B cell (primary cell): ENCODE data around the gene NOP9. TPM values are rescaled to one million over a fixed set of nuclear protein-coding genes. Genes with fewer than 3 reads are reported as not detected.

Experiments
- ATAC-seq: fragments of 200-7000 bp; cut with Tn5 transposase; one replicate; pipeline ENCODE4 v1.10.0; 2021; ENCODE audit warnings: low read depth, mild to moderate bottlenecking, moderate number of reproducible peaks, moderate library complexity
- CTCF ChIA-PET: fragments of 350-600 bp; sonication (Branson Sonifier 250); formaldehyde crosslinking; loops from one replicate; lab custom pipeline; 2021; ENCODE audit warnings: antibody characterized with exemption, inconsistent platforms; lab: Charles Lee
- POLR2A ChIA-PET: fragments of 350-600 bp; sonication (Branson Sonifier 250); formaldehyde crosslinking; loops from one replicate; lab custom pipeline; 2021; ENCODE audit warnings: antibody characterized with exemption; lab: Charles Lee
- DNase-seq: peaks from one replicate; pipeline ENCODE4 v3.0.0; 2013
- H2AFZ ChIP-seq: 2 replicates; pipeline ENCODE4 v1.6.1; 2012; ENCODE audit warnings: mild to moderate bottlenecking, low read depth, low read length; ENCODE audit not compliant: insufficient read depth, poor library complexity, severe bottlenecking
- H3K27ac ChIP-seq, 2 donors: 1 replicate in 1 of 2; 2 replicates in 1 of 2; pipeline ENCODE4 v1.5.1; 2012 to 2013; ENCODE audit warnings: low read length in 2 of 2, mild to moderate bottlenecking in 2 of 2, moderate library complexity in 1 of 2
- H3K27me3 ChIP-seq, 4 experiments: fragments of 200-600 bp in 1 of 4; sonication (generic) in 1 of 4; replicated peaks in 1 of 4; 1 replicate in 2 of 4; 2 replicates in 2 of 4; pipeline versions ENCODE4 v1.6.1 to v1.7.0; 2013 to 2016; ENCODE audit warnings: low read length in 3 of 4, mild to moderate bottlenecking in 2 of 4, mixed read lengths in 1 of 4, moderate library complexity in 1 of 4; ENCODE audit not compliant: insufficient read depth in 4 of 4, control insufficient read depth in 3 of 4; ENCODE audit errors: control extremely low read depth in 1 of 4
- H3K36me3 ChIP-seq, 2 experiments: replicated peaks in 1 of 2; 1 replicate in 1 of 2; 2 replicates in 1 of 2; pipeline versions ENCODE4 v1.6.1 to v1.7.1; 2013; ENCODE audit warnings: low read length in 1 of 2; ENCODE audit not compliant: insufficient read depth in 2 of 2, control insufficient read depth in 1 of 2; ENCODE audit errors: control extremely low read depth in 1 of 2, extremely low read depth in 1 of 2
- H3K4me1 ChIP-seq, 2 donors: fragments of 200-600 bp in 1 of 2; sonication (generic) in 1 of 2; 1 replicate in 1 of 2; 2 replicates in 1 of 2; pipeline versions ENCODE4 v1.5.1 to v1.6.1; 2013 to 2017; ENCODE audit warnings: low read length in 2 of 2; ENCODE audit not compliant: control insufficient read depth in 2 of 2, insufficient read depth in 2 of 2
- H3K4me2 ChIP-seq: replicated peaks from 2 replicates; pipeline ENCODE3; 2012; ENCODE audit warnings: mild to moderate bottlenecking, low read depth, low read length; ENCODE audit not compliant: poor library complexity, severe bottlenecking
- H3K4me3 ChIP-seq, 5 experiments: fragments of 200-600 bp in 1 of 5; sonication (generic) in 1 of 5; 1 replicate in 3 of 5; 2 replicates in 2 of 5; pipeline versions ENCODE4 v1.5.1 to v1.7.0; 2011 to 2016; ENCODE audit warnings: low read length in 4 of 5, mild to moderate bottlenecking in 4 of 5, low read depth in 2 of 5, control low read depth in 1 of 5, moderate library complexity in 1 of 5; ENCODE audit not compliant: insufficient read depth in 1 of 5; ENCODE audit errors: control extremely low read depth in 1 of 5, extremely low read depth in 1 of 5
- H3K79me2 ChIP-seq: fragments of 200-600 bp; sonication (generic); one replicate; pipeline ENCODE4 v1.6.0; 2016; ENCODE audit warnings: low read length; ENCODE audit not compliant: control insufficient read depth, insufficient read depth
- H3K9ac ChIP-seq: fragments of 200-600 bp; sonication (generic); 2 replicates; pipeline ENCODE4 v1.6.1; 2017; ENCODE audit warnings: mild to moderate bottlenecking, low read length, moderate library complexity
- H3K9me3 ChIP-seq, 3 donors: one replicate each; pipeline versions ENCODE4 v1.6.1 to v1.7.1; 2013; ENCODE audit warnings: low read length in 2 of 3; ENCODE audit not compliant: control insufficient read depth in 2 of 3, insufficient read depth in 1 of 3; ENCODE audit errors: control extremely low read depth in 1 of 3
- H4K20me1 ChIP-seq: 2 replicates; pipeline ENCODE4 v1.6.0; 2012; ENCODE audit warnings: mild to moderate bottlenecking, low read length; ENCODE audit not compliant: insufficient read depth, control insufficient read depth, poor library complexity, severe bottlenecking
- H3K27ac Mint-ChIP-seq: one replicate; pipeline ENCODE4 v1.8.0; 2021; ENCODE audit warnings: mixed read lengths
- H3K27me3 Mint-ChIP-seq: one replicate; pipeline ENCODE4 v1.8.0; 2021; ENCODE audit warnings: mixed read lengths
- H3K4me1 Mint-ChIP-seq: one replicate; pipeline ENCODE4 v1.8.0; 2021; ENCODE audit warnings: mixed read lengths
- H3K4me3 Mint-ChIP-seq: one replicate; pipeline ENCODE4 v1.8.0; 2021; ENCODE audit warnings: mixed read lengths
- H3K9me3 Mint-ChIP-seq: one replicate; pipeline ENCODE4 v1.8.0; 2022; ENCODE audit warnings: mixed read lengths; ENCODE audit not compliant: insufficient read depth
- EZH2 ChIP-seq: IDR thresholded peaks from 2 replicates; pipeline ENCODE4 v1.6.1; 2012; ENCODE audit warnings: borderline replicate concordance, low read depth, mild to moderate bottlenecking, moderate library complexity, low read length; ENCODE audit not compliant: insufficient read depth, poor library complexity, severe bottlenecking
- WGBS: methylation state at CpG from one replicate; pipeline ENCODE4 v1.1.5; 2013; ENCODE audit warnings: missing lambda C conversion rate; ENCODE audit not compliant: insufficient coverage; 5-methylcytosine and 5-hydroxymethylcytosine counted together
- intact Hi-C: fragments of 100-400 bp; cut with micrococcal nuclease; formaldehyde crosslinking; loops from one replicate; pipeline ENCODE4 v1.10.0; 2022
- polyA plus RNA-seq: library from polyadenylated mRNA; depleted of rRNA; stranded (reverse); fragments of >200 nt; gene quantifications from 2 replicates; pipeline ENCODE4 v1.2.3, GENCODE V29; 2012
- total RNA-seq, 2 donors: library from RNA; stranded (reverse); fragments of 120-200 nt in 1 of 2; gene quantifications; 1 replicate in 1 of 2; 2 replicates in 1 of 2; pipeline versions ENCODE4 v1.2.3 to v1.2.4, GENCODE V29; 2013 to 2022
- TF ChIP-seq, protein P1 (sequence below): fragments of 200-600 bp; IDR thresholded peaks from one replicate; pipeline ENCODE4 v1.8.0; 2022; ENCODE audit warnings: antibody characterized with exemption, mild to moderate bottlenecking

NOP9 gene
- total and polyA plus RNA-seq, 2 donors (not counting 1 experiment from before 2014, with no cell fraction given) = 9.7 to 22.6 TPM

DNA sequence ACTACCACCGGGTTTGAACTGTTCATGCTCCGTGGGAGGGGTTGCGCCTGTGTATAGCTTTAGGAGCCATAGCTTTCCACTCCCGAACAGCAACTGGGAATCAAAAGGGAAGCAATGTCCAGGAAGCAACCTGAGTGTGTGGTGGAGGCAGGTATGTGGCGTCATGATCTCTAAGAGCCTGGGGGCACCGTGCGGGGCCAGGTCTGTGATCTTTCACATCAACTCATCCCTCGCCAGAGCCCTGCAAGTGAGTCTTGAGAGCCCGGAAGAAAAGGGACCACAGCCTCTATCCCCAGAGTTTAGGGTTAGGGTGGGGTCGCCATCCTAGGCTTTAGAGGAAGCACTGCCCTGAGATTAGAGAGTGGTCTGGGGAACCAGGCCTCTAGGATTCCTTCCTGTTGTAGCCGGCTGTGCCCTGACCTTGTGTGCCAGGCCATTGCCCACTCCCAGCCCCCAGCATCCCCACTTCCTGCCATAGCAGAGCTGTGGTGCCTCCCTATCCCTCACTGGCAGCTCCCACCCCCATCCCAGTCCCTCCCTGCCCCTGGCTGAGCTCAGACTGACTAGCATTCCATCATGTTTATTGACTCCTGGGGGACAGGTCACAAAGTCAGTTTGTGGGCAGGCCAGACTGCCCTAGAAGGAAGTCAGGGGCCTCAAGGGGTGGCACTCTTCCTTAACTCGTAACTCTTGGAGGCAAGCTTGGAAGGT is 36.0 kb downstream of the NOP9 start:
- H2AFZ ChIP-seq = no peak overlapping the region
- intact Hi-C loops = loop anchor here (10.0 kb wide), 1 partner anchor 339 kb away; no protein-coding TSS in a partner anchor
- peaks cover 53% of the 10 kb centered on the region for H3K4me1 Mint-ChIP-seq

More for the DNA sequence above, 36.0 kb downstream of the NOP9 start:
- H3K27me3 Mint-ChIP-seq = peaks cover 17% of the 10 kb centered on the region
- Histone ChIP-seq H3K79me2 (peaks cover 15% of the 10 kb centered on the region), H3K36me3 (peaks cover 0 to 24% of the 10 kb centered on the region in 2 experiments), H3K27me3 (peaks cover 0 to 33% (median 16%) of the 10 kb centered on the region in 4 experiments), H3K9ac (no peak overlapping the region), H3K4me3 (no peak overlapping the region), H3K4me2 (no peak overlapping the region), H3K4me1 (peaks cover 55 to 62% of the 10 kb centered on the region in 2 donors), H3K27ac (no peak overlapping the region), H3K9me3 (peaks cover 0 to 9% (median 0%) of the 10 kb centered on the region in 3 donors), H4K20me1 (peaks cover 25% of the 10 kb centered on the region)
- 75% methylated on average over 6 of the region's 12 CpGs for WGBS
- no peak for ATAC-seq
- CTCF ChIA-PET = interaction anchor here (0.7 to 16.1 kb wide), 5 partner anchors 10 to 95 kb away, joined by 3 to 650 read pairs (median 3); partner anchors contain the start of genes CBLN3 and KHNYN
- DNase-seq = peak; percentile 12
- TF ChIP-seq EZH2 = no peak
- TF ChIP-seq, protein P1, sequence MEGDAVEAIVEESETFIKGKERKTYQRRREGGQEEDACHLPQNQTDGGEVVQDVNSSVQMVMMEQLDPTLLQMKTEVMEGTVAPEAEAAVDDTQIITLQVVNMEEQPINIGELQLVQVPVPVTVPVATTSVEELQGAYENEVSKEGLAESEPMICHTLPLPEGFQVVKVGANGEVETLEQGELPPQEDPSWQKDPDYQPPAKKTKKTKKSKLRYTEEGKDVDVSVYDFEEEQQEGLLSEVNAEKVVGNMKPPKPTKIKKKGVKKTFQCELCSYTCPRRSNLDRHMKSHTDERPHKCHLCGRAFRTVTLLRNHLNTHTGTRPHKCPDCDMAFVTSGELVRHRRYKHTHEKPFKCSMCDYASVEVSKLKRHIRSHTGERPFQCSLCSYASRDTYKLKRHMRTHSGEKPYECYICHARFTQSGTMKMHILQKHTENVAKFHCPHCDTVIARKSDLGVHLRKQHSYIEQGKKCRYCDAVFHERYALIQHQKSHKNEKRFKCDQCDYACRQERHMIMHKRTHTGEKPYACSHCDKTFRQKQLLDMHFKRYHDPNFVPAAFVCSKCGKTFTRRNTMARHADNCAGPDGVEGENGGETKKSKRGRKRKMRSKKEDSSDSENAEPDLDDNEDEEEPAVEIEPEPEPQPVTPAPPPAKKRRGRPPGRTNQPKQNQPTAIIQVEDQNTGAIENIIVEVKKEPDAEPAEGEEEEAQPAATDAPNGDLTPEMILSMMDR = no peak
- POLR2A ChIA-PET = interaction anchor here (1.8 kb wide), 1 partner anchor 96 kb away, joined by 5 read pairs; no protein-coding TSS in a partner anchor
- peak overlapping the region; percentile 47 for H3K4me3 Mint-ChIP-seq
- H3K27ac Mint-ChIP-seq = no peak overlapping the region
- H3K9me3 Mint-ChIP-seq = no peaks in the 10 kb centered on the region
